MM.1S (cell line): ENCODE data around the gene KCNK4.

Experiments used
- DNase-seq: peaks from one replicate; pipeline ENCODE4 v3.0.0-alpha.2; 2015
- H2AFZ ChIP-seq: fragments of 300-600 bp; sonication (generic); 2 replicates; pipeline ENCODE4 v1.6.0; 2016; ENCODE audit warnings: antibody characterized with exemption, low read length
- H3F3A ChIP-seq: fragments of 300-600 bp; sonication (generic); 2 replicates; pipeline ENCODE4 v1.6.1; 2016; ENCODE audit warnings: mild to moderate bottlenecking, antibody characterized with exemption, low read length, moderate library complexity, mixed read lengths; ENCODE audit not compliant: insufficient read depth
- H3K27ac ChIP-seq: fragments of 300-600 bp; sonication (generic); 2 replicates; pipeline ENCODE4 v1.5.1; 2016; ENCODE audit warnings: mild to moderate bottlenecking, low read length
- H3K27me3 ChIP-seq: fragments of 300-600 bp; sonication (generic); replicated peaks from 2 replicates; pipeline ENCODE4 v1.6.0; 2016; ENCODE audit warnings: low read length; ENCODE audit not compliant: insufficient read depth
- H3K36me3 ChIP-seq: fragments of 300-600 bp; sonication (generic); replicated peaks from 2 replicates; pipeline ENCODE4 v1.6.1; 2016; ENCODE audit warnings: mild to moderate bottlenecking, low read length, mixed read lengths; ENCODE audit not compliant: insufficient read depth
- H3K4me1 ChIP-seq: fragments of 300-600 bp; sonication (generic); 2 replicates; pipeline ENCODE4 v1.6.1; 2016; ENCODE audit warnings: low read length, mixed read lengths
- H3K4me2 ChIP-seq: fragments of 300-600 bp; sonication (generic); 2 replicates; pipeline ENCODE4 v1.6.0; 2016; ENCODE audit warnings: low read depth, low read length
- H3K4me3 ChIP-seq: fragments of 300-600 bp; sonication (generic); 2 replicates; pipeline ENCODE4 v1.5.1; 2016; ENCODE audit warnings: low read length, mixed read lengths
- H3K79me2 ChIP-seq: fragments of 300-600 bp; sonication (generic); 2 replicates; pipeline ENCODE4 v1.6.1; 2016; ENCODE audit warnings: mixed run types, low read length, mixed read lengths
- H3K9ac ChIP-seq: fragments of 300-600 bp; sonication (generic); 2 replicates; pipeline ENCODE4 v1.6.1; 2016; ENCODE audit warnings: low read length, mixed read lengths
- H3K9me2 ChIP-seq: fragments of 300-600 bp; sonication (generic); replicated peaks from 2 replicates; pipeline ENCODE4 v1.6.1; 2016; ENCODE audit warnings: mild to moderate bottlenecking, low read length, mixed read lengths; ENCODE audit not compliant: insufficient read depth
- H3K9me3 ChIP-seq: fragments of 300-600 bp; sonication (generic); replicated peaks from 2 replicates; pipeline ENCODE4 v1.6.1; 2016; ENCODE audit warnings: mild to moderate bottlenecking, low read length, mixed read lengths; ENCODE audit not compliant: insufficient read depth
- H4K20me1 ChIP-seq: fragments of 300-600 bp; sonication (generic); 2 replicates; pipeline ENCODE4 v1.6.1; 2016; ENCODE audit warnings: mild to moderate bottlenecking, low read length, moderate library complexity, mixed read lengths; ENCODE audit not compliant: insufficient read depth
- EZH2 ChIP-seq: fragments of 300-600 bp; sonication (generic); optimal IDR thresholded peaks from 2 replicates; pipeline ENCODE3; 2017; ENCODE audit warnings: low read depth, mild to moderate bottlenecking, antibody characterized with exemption, low read length, mixed read lengths
- EZH2phosphoT487 ChIP-seq: fragments of 300-600 bp; sonication (generic); IDR thresholded peaks from 2 replicates; pipeline ENCODE4 v1.6.1; 2018; ENCODE audit warnings: antibody characterized with exemption, low read length
- TF ChIP-seq, protein P1 (sequence below): fragments of 300-600 bp; sonication (generic); IDR thresholded peaks from 2 replicates; pipeline ENCODE4 v1.5.1; 2016; ENCODE audit warnings: antibody characterized with exemption, low read length, mixed read lengths

The KCNK4 gene

DNA sequence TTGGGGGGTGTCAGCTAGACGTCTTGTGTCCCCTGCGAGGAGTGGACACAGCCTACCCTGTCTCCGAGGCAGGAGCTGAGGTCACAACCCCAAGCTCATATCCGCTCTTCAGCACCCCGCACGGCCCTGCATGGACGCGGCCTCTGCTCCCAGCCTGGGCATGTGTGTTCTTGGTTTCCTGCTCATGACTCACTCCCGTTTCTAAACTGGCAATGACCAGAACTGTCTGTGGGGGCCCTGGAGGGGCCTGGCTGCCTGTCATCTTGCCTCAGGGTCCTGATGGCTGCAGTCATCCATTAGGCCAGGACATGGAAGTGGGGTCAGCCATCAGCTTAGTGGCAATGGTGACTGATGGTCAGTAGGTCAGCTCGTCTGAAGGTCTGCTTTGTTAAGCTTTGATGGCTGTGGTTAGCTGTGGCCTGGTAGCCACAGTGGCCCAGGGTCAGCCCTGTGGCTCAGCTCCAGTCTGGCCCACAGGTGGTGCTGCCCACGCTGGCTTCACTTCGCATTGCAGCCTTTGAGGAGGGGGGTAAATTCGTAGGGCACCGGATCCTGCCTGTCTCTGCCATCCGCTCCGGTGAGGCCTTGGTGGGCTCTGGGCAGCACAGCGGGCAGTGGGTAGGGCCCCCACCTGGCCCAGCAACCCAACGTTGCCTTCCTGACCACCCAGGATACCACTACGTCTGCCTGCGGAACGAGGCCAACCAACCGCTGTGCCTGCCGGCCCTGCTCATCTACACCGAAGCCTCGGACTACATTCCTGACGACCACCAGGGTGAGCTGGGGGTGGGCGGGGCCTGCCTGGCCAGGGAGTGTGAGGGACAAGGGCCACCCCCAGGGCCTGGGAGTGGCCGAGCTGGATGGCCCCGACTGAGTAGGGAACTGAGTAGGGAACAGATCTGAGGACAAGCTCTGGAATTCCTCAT is 27.8 kb upstream of the KCNK4 start:
- Histone ChIP-seq H3K9me2 (no peaks in the 10 kb centered on the region), H3F3A (no peaks in the 10 kb centered on the region), H3K9ac (no peak overlapping the region), H3K4me2 (no peak overlapping the region), H3K79me2 (no peaks in the 10 kb centered on the region; the same call in 1 of the 2 replicates), H2AFZ (no peak overlapping the region), H3K4me3 (no peak overlapping the region), H3K4me1 (no peaks in the 10 kb centered on the region), H4K20me1 (no peaks in the 10 kb centered on the region), H3K36me3 (no peaks in the 10 kb centered on the region), H3K27ac (no peak overlapping the region), H3K9me3 (no peaks in the 10 kb centered on the region), H3K27me3 (no peaks in the 10 kb centered on the region)
- TF ChIP-seq, protein P1, sequence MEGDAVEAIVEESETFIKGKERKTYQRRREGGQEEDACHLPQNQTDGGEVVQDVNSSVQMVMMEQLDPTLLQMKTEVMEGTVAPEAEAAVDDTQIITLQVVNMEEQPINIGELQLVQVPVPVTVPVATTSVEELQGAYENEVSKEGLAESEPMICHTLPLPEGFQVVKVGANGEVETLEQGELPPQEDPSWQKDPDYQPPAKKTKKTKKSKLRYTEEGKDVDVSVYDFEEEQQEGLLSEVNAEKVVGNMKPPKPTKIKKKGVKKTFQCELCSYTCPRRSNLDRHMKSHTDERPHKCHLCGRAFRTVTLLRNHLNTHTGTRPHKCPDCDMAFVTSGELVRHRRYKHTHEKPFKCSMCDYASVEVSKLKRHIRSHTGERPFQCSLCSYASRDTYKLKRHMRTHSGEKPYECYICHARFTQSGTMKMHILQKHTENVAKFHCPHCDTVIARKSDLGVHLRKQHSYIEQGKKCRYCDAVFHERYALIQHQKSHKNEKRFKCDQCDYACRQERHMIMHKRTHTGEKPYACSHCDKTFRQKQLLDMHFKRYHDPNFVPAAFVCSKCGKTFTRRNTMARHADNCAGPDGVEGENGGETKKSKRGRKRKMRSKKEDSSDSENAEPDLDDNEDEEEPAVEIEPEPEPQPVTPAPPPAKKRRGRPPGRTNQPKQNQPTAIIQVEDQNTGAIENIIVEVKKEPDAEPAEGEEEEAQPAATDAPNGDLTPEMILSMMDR = no peak
- TF ChIP-seq EZH2phosphoT487 (no peak), EZH2 (no peak)
- DNase-seq = no peak

DNA sequence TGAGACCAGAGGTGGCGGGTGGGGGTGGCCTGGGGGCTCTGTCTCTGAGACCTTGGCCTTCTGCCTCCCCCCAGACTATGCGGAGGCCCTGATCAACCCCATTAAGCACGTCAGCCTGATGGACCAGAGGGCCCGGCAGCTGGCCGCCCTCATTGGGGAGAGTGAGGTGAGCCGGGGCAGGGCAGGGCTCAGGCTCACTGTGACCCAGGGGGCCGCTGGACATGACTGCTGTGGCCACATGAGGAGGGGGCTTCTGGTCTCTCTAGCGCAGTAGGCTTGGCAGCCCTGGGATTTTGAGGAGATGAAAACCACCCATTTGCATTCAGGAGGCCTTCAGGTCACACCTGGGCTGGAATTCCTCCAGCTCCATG is 27.2 kb upstream of the KCNK4 start:
- Histone ChIP-seq H3K27ac (no peak overlapping the region), H3K4me3 (no peak overlapping the region), H3F3A (0 out of 2 replicates have a peak, but pooled peaks cover 4% of the 10 kb centered on the region), H3K9me2 (no peaks in the 10 kb centered on the region), H2AFZ (no peak overlapping the region), H3K9ac (no peak overlapping the region), H3K4me2 (no peak overlapping the region), H3K4me1 (no peaks in the 10 kb centered on the region), H3K36me3 (no peaks in the 10 kb centered on the region), H3K9me3 (no peaks in the 10 kb centered on the region), H3K27me3 (no peaks in the 10 kb centered on the region), H3K79me2 (no peaks in the 10 kb centered on the region; the same call in 1 of the 2 replicates), H4K20me1 (no peaks in the 10 kb centered on the region)
- DNase-seq = no peak
- TF ChIP-seq, protein P1 = no peak
- TF ChIP-seq EZH2 = no peak
- no peak for TF ChIP-seq EZH2phosphoT487

DNA sequence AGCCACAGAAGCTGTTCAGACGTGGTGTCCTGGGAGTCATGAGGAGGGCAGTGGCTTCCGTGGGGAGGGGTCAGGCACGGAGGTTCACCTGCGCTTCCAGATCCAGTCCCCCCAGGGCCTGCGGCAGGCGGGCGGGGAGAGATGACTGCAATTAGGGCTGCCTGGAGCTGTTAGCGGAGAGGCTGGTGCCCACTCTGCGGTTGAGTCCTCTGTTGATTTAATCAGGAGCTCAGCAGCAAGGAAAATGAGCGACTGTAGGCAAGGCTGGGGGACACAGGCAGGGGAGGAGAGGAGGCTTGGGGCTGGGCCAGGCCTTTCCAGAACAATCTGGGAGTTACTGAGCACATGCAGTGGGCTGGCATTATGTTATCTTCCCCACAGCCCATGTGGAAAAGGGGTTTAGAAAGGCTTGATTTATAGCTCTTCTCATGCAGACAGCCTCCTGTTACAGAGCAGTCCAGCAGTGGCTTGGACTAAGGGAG is 26.7 kb upstream of the KCNK4 start:
- Histone ChIP-seq H3K36me3 (no peaks in the 10 kb centered on the region), H3K27ac (no peak overlapping the region), H3K4me2 (no peak overlapping the region)

More for the DNA sequence above, 26.7 kb upstream of the KCNK4 start:
- H3K4me3 ChIP-seq = no peak overlapping the region
- no peaks in the 10 kb centered on the region; the same call in 1 of the 2 replicates for H3K79me2 ChIP-seq
- H3K4me1 ChIP-seq = no peaks in the 10 kb centered on the region
- H2AFZ ChIP-seq = no peak overlapping the region
- TF ChIP-seq EZH2phosphoT487 (no peak), EZH2 (no peak)
- TF ChIP-seq, protein P1 = no peak
- no peaks in the 10 kb centered on the region for H3K9me3 ChIP-seq
- no peaks in the 10 kb centered on the region for H4K20me1 ChIP-seq
- no peaks in the 10 kb centered on the region for H3K27me3 ChIP-seq
- no peak overlapping the region for H3K9ac ChIP-seq
- DNase-seq = no peak
- H3K9me2 ChIP-seq = no peaks in the 10 kb centered on the region
- 0 out of 2 replicates have a peak, but pooled peaks cover 8% of the 10 kb centered on the region for H3F3A ChIP-seq
